Trophoblast cell (in vitro differentiated cells and primary cell): ENCODE data around the gene PYHIN1.

Source experiments
- DNase-seq, 2 donors: peaks; one replicate each; pipeline ENCODE4 v3.0.0-alpha.2; 2016
- H2AFZ ChIP-seq: 2 replicates; pipeline ENCODE4 v1.6.1; 2013; ENCODE audit warnings: low read length, moderate library complexity, mild to moderate bottlenecking; ENCODE audit not compliant: insufficient read depth, poor library complexity
- H2AK5ac ChIP-seq: 2 replicates; pipeline ENCODE4 v1.6.1; 2013; ENCODE audit warnings: mild to moderate bottlenecking, low read length
- H2BK120ac ChIP-seq: 2 replicates; pipeline ENCODE4 v1.6.1; 2013; ENCODE audit warnings: low read length, mild to moderate bottlenecking, moderate library complexity; ENCODE audit not compliant: insufficient read depth, poor library complexity
- H2BK12ac ChIP-seq: 2 replicates; pipeline ENCODE4 v1.6.1; 2013; ENCODE audit warnings: mild to moderate bottlenecking, low read length, moderate library complexity
- H2BK5ac ChIP-seq: 2 replicates; pipeline ENCODE4 v1.6.1; 2013; ENCODE audit warnings: low read length, low read depth, moderate library complexity, mild to moderate bottlenecking; ENCODE audit not compliant: poor library complexity
- H3K14ac ChIP-seq: 2 replicates; pipeline ENCODE4 v1.6.1; 2013; ENCODE audit warnings: mild to moderate bottlenecking, low read length
- H3K18ac ChIP-seq: 2 replicates; pipeline ENCODE4 v1.6.1; 2013; ENCODE audit warnings: mild to moderate bottlenecking, low read length
- H3K23ac ChIP-seq: 2 replicates; pipeline ENCODE4 v1.6.1; 2013; ENCODE audit warnings: low read length
- H3K27ac ChIP-seq: 2 replicates; pipeline ENCODE4 v1.5.1; 2013; ENCODE audit warnings: low read depth, mild to moderate bottlenecking, inconsistent platforms, low read length, moderate library complexity
- H3K27me3 ChIP-seq: 2 replicates; pipeline ENCODE4 v1.6.1; 2013; ENCODE audit warnings: inconsistent platforms, mild to moderate bottlenecking, low read length, moderate library complexity; ENCODE audit not compliant: insufficient read depth
- H3K36me3 ChIP-seq, 2 experiments: 1 replicate in 1 of 2; 2 replicates in 1 of 2; pipeline ENCODE4 v1.6.1; 2013; ENCODE audit warnings: low read length in 2 of 2, mild to moderate bottlenecking in 2 of 2, moderate library complexity in 1 of 2; ENCODE audit not compliant: insufficient read depth in 2 of 2, control insufficient read depth in 1 of 2
- H3K4ac ChIP-seq: 2 replicates; pipeline ENCODE4 v1.6.1; 2013; ENCODE audit warnings: low read depth, mild to moderate bottlenecking, low read length, moderate library complexity
- H3K4me1 ChIP-seq, 2 experiments: 1 replicate in 1 of 2; 2 replicates in 1 of 2; pipeline ENCODE4 v1.6.1; 2013; ENCODE audit warnings: low read length in 2 of 2, mild to moderate bottlenecking in 2 of 2, moderate library complexity in 1 of 2; ENCODE audit not compliant: insufficient read depth in 2 of 2, control insufficient read depth in 1 of 2
- H3K4me2 ChIP-seq: 2 replicates; pipeline ENCODE4 v1.6.1; 2013; ENCODE audit warnings: inconsistent platforms, mild to moderate bottlenecking, low read length, moderate library complexity
- H3K4me3 ChIP-seq: 2 replicates; pipeline ENCODE4 v1.5.1; 2013; ENCODE audit warnings: mild to moderate bottlenecking, low read depth, low read length, inconsistent platforms
- H3K79me1 ChIP-seq: one replicate; pipeline ENCODE4 v1.6.1; 2013; ENCODE audit warnings: low read length
- H3K79me2 ChIP-seq: 2 replicates; pipeline ENCODE4 v1.6.1; 2013; ENCODE audit warnings: low read length, mild to moderate bottlenecking; ENCODE audit not compliant: control insufficient read depth, insufficient read depth, poor library complexity
- H3K9ac ChIP-seq: 2 replicates; pipeline ENCODE4 v1.6.1; 2013; ENCODE audit warnings: mild to moderate bottlenecking, low read length
- H3K9me3 ChIP-seq: 2 replicates; pipeline ENCODE4 v1.6.1; 2013; ENCODE audit warnings: low read depth, mild to moderate bottlenecking, control low read depth, inconsistent platforms, low read length; ENCODE audit not compliant: insufficient read depth
- H4K12ac ChIP-seq: 2 replicates; pipeline ENCODE4 v1.6.1; 2013; ENCODE audit warnings: low read depth, mild to moderate bottlenecking, low read length, moderate library complexity
- H4K8ac ChIP-seq: 2 replicates; pipeline ENCODE4 v1.6.1; 2013; ENCODE audit warnings: low read depth, mild to moderate bottlenecking, low read length, moderate library complexity
- H4K91ac ChIP-seq: one replicate; pipeline ENCODE4 v1.6.1; 2013; ENCODE audit warnings: low read depth, mild to moderate bottlenecking, low read length, moderate library complexity
- WGBS: extraction: QIAGEN DNeasy Blood & Tissue Kit; methylation state at CpG from one replicate; pipeline ENCODE4 v1.1.7; 2013; ENCODE audit warnings: missing lambda C conversion rate; ENCODE audit not compliant: insufficient read length, insufficient coverage; ENCODE audit errors: extremely low coverage; 5-methylcytosine and 5-hydroxymethylcytosine counted together

PYHIN1 gene

GRCh38 chr1:159023723-159024122 lies 92.4 kb downstream of the PYHIN1 start:
- no CpG with 5 or more reads among the region's 10 CpGs for WGBS
- no peak overlapping the region for H2AFZ ChIP-seq
- H3K4ac ChIP-seq = no peak overlapping the region
- no peaks in the 10 kb centered on the region for H3K9me3 ChIP-seq
- no peak overlapping the region for H3K27ac ChIP-seq
- H3K14ac ChIP-seq = no peak overlapping the region
- no peaks in the 10 kb centered on the region for H3K4me1 ChIP-seq
- H2BK12ac ChIP-seq = no peak overlapping the region
- no peak overlapping the region for H3K23ac ChIP-seq
- no peaks in the 10 kb centered on the region for H3K36me3 ChIP-seq
- no peaks in the 10 kb centered on the region for H3K79me1 ChIP-seq
- DNase-seq = no peak
- no peak overlapping the region for H3K4me2 ChIP-seq
- no peak overlapping the region for H3K18ac ChIP-seq
- H2AK5ac ChIP-seq = no peak overlapping the region
- H3K79me2 ChIP-seq = no peaks in the 10 kb centered on the region
- no peak overlapping the region for H4K91ac ChIP-seq
- H2BK120ac ChIP-seq = no peak overlapping the region
- H3K9ac ChIP-seq = no peak overlapping the region
- no peak overlapping the region for H2BK5ac ChIP-seq
- no peaks in the 10 kb centered on the region for H3K27me3 ChIP-seq
- H4K12ac ChIP-seq = no peak overlapping the region
- H3K4me3 ChIP-seq = no peak overlapping the region
- H4K8ac ChIP-seq = no peak overlapping the region

GRCh38 chr1:159025043-159025442 lies 93.7 kb downstream of the PYHIN1 start:
- no peak overlapping the region for H4K12ac ChIP-seq
- no peak overlapping the region for H3K23ac ChIP-seq
- no peak for DNase-seq
- H3K4ac ChIP-seq = no peak overlapping the region
- H3K18ac ChIP-seq = no peak overlapping the region
- WGBS = no CpG with 5 or more reads among the region's 7 CpGs
- no peaks in the 10 kb centered on the region for H3K4me1 ChIP-seq
- H2AK5ac ChIP-seq = no peak overlapping the region
- no peak overlapping the region for H3K4me3 ChIP-seq
- H3K9me3 ChIP-seq = no peaks in the 10 kb centered on the region
- H3K27ac ChIP-seq = no peak overlapping the region
- no peak overlapping the region for H2BK120ac ChIP-seq
- H3K27me3 ChIP-seq = no peaks in the 10 kb centered on the region
- H4K91ac ChIP-seq = no peak overlapping the region
- no peak overlapping the region for H2BK5ac ChIP-seq
- H3K14ac ChIP-seq = no peak overlapping the region
- H4K8ac ChIP-seq = no peak overlapping the region
- no peak overlapping the region for H2BK12ac ChIP-seq
- H3K79me2 ChIP-seq = no peaks in the 10 kb centered on the region
- H3K4me2 ChIP-seq = no peak overlapping the region
- no peaks in the 10 kb centered on the region for H3K36me3 ChIP-seq
- no peaks in the 10 kb centered on the region for H3K79me1 ChIP-seq
- H2AFZ ChIP-seq = no peak overlapping the region
- no peak overlapping the region for H3K9ac ChIP-seq
